GM19395 (cell line): ENCODE measurements around the gene OVCH2.

Experiments
- ATAC-seq: cut with Tn5 transposase; IDR thresholded peaks from one replicate; pipeline ENCODE4 v1.9.1; 2021; ENCODE audit warnings: mild to moderate bottlenecking, moderate library complexity; ENCODE audit not compliant: unreplicated experiment

Gene OVCH2

GRCh38 chr11:7643314-7643713, 63.0 kb downstream of the OVCH2 start:
- no peak for ATAC-seq

- ATAC-seq = no peak
Observed at GRCh38 chr11:7642747-7643146, 63.5 kb downstream of the OVCH2 start.

- no peak for ATAC-seq
Observed at GRCh38 chr11:7640816-7641215, 65.5 kb downstream of the OVCH2 start.

GRCh38 chr11:7639643-7640025, 66.6 kb downstream of the OVCH2 start:
- ATAC-seq = no peak
